Hematopoietic multipotent progenitor cell treated with erythropoietin and hydrocortisone succinate and interleukin-3 and kit ligand, for 6 days (in vitro differentiated cells): ENCODE measurements around the gene RNF114.
A peak's percentile ranks its signal among the peaks of the same experiment; 100 is the strongest.

Source experiments
- DNase-seq: peaks from one replicate; pipeline ENCODE4 v3.0.0-alpha.2; 2015

Gene RNF114

DNA sequence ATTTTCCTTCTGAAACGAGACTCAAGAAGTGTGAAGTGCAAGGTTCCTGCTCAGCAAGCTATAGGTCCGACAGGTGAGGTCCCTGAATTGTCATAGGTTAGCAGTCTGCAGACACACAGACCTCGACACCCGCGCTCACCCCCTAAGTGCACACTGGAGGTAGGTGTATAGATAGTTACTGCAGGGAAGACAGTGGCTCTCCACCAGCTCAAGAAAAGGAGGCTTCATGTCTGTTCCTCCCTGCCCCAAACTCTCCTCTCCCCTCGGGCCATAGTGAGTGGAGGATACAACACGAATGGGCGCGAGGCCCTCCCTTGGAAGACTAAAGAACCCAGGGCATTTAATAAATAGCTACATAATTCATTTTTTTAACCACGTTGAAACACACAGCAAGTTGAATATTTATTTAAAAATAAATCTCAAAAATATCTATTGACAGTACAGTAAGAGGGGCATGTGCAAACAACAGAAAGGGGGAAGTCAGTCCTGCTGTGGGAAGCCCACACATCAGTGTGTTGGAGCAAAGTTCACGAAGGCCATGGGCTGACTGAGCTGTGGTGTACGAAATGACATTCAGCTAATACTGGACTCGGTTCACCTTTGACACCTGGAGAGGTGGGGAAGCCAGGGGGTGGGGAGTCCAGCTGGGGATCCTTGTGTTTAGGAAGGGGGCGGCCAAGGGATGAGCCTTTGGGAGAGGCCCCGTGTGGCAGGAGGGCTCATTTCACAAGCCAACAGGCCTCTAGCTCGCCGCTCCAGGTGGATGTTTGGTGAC is 31.6 kb upstream of the RNF114 start:
- DNase-seq = no peak

DNA sequence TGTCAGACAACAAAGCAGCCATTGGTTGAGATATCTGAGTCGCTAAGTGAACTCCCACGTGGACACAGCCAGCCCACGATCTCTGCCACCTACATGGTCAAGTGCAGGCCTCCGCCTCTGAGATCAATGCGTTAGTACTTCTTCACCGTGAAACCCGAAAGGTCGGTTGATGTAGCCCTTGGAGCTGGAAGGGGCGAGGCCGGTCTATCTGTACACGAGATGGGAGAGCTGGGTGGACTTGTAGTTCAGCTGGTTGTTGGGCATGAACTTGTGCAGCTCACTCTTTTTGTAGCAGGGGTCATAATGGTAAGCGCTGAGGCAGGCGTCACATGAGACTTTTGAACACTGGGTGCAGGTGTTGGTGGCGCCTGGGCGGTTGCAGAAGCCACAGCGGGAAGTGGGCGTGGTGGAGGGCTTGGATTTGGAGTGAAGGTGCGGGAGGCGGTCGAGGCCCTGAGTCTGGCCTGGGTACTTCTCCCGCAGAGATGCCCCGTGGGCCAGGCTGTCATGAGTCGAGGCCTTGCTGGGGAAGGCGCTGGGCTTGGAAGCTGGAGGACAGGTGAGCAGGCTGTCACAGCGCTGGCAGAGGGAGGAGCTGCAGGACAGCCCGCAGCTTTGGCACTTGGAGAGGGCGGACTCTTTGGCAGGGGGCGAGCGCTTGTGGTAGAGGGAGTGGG is 30.6 kb upstream of the RNF114 start:
- DNase-seq = no peak

DNA sequence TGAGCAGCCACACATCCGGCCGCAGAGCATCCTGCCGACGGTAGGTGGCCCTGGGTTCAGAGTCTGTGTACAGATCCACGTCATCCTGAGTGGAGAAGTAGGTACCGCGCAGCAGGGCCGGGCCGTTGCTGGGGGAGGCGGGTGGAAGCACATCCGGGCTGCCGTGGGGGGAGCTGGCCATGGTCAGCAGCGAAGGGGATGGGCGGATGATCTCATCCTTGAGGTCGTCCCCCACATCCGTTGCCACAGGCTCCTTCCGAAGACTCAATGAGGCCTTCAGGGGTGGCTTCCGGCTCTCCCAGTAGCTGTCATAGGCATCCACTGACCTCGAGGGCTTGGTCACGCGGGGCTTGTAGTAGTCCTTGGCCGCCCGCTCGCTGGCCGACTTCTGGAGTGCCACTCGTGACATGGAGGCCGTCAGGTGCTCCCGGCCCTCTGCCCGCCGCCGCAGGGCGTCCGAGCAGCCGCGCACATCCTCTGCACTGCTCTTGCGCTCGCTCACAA is 30.0 kb upstream of the RNF114 start:
- no peak for DNase-seq

DNA sequence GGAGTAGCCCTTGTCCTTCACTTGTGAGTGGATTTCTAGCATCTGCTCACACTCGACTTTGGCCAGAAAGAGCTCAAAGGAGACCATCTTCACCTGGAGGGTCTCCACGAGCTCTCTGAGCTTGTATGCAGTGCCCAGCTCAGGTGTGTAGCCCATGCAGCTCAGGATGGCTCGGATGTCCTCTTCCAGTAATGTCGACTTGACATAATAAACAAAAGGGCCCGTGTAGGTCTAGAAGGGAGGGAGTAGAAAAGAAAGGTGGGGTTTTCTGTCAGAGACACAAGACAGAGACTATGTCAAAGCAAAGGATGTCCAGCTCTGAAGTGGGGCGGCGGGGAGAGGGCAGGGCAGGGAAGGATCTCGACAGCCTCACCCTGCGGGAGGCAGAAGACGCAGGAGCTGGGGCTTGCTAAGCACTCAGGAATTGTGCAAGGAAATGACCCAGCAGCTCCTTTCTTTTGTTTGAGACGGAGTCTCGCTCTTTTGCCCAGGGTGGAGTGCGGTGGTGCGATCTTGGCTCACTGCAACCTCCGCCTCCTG is 29.5 kb upstream of the RNF114 start:
- DNase-seq = no peak

DNA sequence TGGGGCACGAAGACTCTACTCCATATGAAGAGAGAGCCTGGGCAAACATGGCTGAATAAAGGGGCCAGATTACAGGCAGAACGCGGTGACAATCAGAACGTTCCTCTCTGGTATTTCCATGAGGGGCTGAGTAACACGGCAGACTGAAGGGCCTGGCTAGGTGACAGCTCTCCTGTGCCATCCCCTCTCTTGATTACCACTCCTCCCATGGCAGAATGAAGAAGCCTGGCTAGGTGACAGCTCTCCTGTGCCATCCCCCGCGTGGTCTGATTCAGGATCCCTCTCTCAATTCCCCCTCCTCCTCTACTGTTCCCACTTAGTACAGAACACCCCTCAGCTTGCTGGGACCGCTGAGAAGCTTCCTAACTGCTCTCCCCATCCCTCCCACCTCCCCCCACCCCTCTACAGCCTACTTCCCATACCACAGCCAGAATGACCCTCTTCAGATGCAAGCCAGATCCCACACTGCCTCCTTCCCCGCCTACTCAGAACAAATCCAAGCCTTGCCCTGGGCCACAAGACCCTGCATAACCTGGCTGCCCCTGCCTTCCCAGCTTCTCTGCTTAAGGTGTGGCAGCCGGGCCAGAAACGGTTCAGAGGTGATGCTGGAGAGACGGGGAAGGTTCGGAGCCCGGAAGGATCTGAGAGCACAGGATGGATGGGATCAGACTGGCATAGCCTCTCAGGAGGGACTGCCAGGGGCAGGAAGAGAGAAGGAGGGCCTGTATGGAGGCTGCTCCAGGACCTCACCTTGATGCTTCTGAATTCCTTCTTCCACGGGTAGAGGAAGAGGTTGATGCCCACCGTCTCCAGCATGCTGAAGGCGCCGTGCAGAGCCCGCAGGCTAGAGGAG is 28.6 kb upstream of the RNF114 start:
- DNase-seq = no peak

DNA sequence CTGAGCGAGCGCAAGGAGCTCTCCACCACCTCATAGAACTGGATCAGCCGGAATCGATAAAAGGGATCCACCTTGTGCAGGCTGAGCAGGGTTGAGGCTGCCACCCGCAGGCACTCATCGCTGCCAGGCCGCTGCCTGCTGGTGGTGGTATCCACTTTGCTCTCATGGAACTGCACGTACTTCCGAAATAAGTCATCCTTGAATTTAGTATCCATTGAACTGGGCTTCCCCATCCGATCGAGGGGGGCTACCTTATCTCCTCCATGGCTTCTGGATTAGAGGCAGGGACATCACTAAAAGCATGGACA is 28.0 kb upstream of the RNF114 start:
- no peak for DNase-seq

DNA sequence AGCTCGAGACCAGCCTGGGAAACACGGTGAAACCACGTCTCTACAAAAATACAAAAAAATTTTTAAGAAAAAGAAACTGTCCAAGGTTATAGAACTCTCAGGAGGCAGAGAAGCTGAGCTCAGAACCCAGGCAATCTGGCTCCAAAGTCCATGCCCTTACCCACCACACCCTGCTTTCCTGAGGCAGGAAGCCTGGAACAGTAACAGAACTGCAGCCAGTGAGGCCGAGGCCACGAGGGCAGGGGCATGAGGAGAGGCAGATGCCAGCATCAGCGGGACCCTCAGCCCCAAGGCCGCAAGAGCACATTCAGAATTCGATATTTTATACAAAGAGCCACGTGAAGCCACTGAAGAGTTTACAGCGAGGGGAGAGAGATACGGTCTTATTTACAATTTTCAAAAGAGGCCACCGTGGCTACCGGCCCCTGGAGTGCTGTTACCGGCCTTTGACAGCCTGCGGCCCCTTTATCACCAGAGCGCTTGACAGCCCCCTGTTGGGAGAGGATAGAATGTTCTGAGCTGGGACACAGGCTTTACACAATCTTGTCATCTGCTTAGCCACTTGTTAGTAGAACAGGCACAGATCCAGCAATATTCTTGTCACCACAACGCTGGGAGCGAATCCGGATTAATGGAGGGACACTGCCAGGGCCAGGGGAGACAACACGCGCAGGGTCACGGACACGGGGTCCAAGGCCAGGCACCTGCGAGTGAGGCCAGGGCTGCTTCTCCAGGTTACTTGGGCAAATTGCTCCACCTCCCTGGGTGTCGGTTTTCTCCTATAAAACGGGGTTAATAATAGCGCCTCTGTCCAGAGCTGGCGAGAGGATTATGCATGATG is 26.5 kb upstream of the RNF114 start:
- peak; percentile 49 for DNase-seq

DNA sequence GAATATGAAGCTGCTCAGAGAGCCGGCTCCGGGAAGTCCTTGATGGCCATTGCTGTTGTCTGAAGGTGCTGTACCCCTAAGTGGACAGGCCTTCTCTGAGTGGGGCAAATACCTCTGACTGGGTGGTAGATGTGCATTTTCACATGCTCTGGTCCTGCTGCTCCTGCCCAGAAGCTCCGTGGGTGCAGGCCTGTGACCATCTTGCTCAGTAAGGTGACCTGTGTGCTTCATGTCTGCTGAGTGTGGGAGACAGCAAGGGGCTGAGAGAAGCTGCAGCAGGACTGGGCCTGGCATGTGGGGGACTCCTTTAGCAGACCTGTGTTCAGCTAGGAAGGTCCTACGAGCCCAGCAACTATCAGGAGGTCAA is 25.9 kb upstream of the RNF114 start:
- no peak for DNase-seq

DNA sequence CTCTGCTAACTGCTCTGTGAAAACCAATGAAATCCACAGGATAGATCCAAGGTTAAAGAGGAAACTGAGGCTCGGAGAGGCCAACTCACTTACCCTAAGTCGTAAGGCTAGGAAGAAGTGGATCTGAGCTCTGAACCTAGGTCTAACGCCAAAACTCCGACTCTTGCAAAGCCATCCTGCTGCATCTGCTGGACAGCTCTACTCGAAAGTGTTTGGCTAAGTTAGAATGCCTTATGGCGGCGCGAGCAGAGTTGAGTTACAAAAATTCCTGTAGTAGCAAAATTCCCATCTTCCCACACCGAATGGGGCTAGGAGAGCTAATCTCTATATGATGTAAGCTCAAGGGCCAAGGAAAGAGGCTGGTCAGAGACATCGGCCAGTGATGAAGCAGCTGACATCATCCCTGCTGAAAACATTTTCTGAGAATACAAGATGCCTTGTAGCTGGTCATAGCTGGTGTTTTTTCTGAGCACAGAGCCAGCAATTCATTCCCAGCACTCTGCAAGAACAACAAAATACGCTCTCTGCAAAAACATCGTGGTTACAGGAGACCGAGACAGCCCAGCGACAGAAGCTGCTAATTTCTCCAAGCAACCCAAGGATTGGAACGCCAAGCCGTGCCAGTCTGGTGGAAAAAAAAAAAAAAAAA is 22.7 kb upstream of the RNF114 start:
- no peak for DNase-seq

DNA sequence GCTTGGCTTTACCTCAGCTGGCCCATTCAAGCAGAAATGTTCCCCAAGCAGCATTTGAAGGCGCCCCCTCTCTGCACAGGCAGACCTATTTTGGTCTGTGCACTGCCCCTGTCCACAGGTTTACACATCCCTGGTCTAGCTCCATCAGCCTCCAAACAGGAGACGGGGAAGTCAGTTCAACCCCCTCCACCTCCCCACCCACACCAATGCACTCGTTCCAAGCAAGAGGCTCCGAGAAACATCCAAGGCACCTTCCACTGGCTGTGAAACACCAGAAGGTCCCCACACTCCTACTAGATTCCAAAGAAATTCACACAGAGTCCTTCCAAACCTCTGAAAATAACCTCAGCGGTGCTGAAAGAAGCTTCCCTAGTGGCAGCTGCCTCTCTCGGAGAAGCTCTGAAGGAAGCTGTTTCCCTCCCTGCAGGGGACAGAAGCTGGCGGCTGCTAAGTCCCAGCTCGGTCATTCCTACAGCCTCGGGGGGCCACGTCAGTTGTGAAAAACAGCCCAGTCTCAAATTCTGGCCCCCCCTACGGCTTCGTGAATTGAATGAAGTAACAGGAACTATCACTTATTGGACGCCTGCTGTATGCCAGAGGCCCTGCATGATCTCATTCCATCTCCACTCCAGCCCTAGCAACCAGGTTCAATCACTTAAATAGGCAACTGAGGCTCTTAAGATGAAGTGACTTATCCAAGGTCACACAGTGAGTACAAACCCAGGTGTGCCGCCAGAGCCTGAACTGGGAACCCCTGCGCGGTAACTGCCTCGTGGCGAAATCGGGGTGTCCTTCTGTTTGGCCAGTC is 21.7 kb upstream of the RNF114 start:
- DNase-seq = peak; percentile 50

DNA sequence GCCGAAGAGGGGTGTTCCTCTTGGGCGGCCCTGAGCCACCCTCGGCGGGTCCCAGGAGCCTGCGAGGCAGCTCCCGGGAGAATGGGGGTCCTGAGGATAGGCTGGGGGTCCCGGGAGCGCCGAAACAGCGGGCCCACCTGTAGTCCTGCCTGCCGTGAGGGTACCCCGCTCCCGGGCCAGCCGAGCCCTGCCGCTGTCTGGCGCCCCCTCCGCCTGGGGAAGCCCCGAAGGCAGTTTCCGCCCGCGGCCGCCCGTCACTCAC is 21.1 kb upstream of the RNF114 start:
- no peak for DNase-seq

DNA sequence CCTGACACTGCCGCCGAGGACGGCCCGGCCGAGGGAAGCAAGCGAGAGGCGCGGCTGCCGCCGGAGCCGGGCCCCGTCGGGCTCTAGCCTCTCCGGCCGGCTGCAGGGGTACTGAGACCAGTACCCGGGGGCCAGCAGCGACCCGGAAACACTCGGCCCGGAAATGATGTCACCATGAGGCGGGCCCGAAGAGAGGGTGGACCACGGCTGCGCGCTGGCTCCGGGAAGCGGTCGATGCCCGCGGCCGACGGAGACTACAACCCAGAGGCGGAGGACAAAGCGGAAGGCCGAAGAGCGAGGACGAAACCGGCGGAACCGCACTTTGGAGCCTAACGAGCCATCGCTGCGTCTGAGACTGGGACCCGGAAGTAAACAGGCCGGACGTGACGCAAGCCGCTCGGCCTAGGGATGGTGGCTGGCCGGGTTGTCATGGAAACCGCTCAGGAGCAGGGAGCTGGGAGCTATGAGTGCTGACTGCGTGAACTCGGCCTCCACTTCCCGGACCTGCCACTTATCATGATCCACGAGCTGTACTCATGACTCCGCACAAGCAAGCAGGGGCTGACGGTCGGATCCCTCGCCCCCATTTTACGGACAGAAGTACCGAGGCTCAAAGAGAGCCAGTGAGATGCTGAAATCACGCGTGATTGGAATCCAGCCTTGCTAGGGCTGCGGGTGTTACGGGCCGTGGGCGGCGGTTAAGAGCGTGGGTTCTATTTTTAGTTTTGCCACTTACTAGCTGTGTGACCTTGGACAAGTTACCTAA is 20.6 kb upstream of the RNF114 start, which contains the start of gene SPATA2:
Gene SPATA2 (minus strand): TSS at position 150 of the 766 bp plus-strand sequence. CDS start 7,039 bp downstream, outside the sequence.
- DNase-seq = peak; percentile 98

DNA sequence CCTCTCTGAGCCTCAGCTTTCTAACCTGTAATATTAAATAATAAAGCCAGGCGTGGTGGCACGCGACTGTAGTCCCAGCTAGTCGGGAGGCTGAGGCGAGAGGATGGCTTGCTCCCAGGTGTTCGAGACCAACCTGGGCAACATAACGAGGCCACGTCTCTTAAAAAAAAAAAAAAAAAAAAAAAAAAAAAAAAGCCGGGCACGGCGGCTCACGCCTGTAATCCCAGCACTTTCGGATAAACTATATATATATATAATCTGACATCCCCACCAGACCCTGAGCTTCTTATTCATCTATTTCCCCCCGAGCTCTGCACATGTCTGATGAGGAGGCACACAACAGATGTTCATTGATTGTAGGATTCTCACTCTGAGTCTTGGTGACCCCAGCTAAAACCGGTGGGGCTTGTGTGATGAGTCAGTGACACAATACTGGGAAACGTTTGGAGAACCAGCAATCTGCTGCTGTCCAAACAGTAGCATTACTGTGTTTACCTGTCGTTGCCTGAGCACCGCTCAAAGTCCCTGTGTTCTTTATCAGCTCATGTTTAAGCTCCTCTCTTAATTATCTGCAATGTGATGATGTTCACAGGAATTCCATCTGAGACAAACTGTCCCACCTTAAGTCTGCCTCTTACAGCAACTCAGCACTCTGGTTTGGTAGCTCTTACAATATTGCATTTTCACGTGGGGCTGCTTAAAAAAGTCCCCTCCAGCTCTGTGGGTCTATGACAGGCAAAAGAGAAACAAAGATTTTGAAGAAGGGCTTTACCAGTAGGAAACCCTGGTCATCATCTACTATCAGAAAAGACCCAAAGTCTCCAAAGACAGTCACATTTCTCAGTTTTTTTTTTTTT is 19.8 kb upstream of the RNF114 start:
- peak; percentile 33 for DNase-seq

DNA sequence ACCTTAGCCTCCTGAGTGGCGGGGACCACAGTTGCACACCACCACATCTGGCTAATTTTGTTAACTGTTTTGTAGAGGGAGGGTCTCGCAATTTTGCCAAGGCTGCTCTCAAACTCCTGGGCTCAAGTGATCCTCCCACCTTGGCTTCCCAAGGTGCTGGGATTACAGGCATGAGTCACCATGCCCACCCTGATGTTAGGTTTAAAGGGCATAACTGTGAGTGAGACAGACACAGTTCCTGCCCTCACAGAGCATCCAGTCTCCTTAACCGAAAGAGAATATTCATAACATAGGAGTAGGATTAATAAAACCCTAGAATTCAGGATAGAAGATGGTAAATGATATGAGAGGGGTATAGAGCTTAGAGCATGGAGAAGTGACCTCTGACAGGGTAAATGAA is 17.8 kb upstream of the RNF114 start:
- no peak for DNase-seq

DNA sequence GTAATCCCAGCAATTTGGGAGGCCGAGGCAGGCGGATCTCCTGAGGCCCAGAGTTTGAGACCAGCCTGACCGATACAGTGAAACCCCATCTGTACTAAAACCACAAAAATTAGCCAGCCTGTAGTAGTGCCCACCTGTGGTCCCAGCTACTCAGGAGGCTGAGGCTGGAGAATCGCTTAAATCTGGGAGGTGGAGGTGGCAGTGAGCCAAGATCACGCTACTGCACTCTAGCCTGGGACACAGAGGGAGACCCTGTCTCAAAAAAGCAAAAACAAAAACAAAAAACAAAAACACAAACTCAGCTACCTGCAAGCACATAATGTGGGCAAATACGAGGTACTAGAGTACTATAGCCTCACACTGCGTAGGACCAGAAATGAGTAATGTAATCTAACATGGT is 17.2 kb upstream of the RNF114 start:
- DNase-seq = no peak

DNA sequence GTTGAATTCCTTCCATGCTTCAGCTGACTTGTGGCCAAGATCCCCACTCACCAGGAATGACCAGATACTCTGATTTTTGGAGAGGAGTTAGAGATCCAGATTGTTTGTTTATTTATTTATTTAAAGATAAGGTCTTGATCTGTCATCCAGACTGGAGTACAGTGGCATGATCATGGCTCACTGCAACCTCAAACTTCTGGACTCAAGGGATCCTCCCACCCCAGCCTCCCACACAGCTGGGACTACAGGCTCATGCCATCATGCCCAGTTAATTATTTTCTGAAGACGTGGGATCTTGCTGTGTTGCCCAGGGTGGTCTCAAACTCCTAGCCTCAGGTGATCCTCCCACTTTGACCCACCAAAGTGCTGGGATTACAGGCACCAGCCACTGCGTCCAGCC is 16.7 kb upstream of the RNF114 start:
- no peak for DNase-seq

DNA sequence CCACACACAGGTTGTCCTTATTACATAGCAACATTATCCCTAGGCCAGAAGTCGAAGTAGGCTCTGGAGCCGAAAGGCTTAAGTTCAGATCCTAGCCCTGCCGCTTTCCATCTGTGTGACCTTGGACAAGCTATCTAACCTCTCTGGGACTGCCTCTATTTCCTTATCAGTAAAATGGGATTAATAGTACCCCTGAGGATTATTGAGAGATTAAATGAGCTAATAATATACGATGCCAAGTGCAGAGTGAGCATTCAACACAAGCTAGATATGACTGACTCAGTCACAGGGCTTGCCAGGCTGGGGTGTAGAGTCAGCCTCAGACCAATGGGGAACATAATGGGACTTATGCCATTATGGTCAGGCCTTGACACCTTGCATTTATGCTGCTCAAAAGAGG is 11.9 kb upstream of the RNF114 start:
- DNase-seq = no peak

DNA sequence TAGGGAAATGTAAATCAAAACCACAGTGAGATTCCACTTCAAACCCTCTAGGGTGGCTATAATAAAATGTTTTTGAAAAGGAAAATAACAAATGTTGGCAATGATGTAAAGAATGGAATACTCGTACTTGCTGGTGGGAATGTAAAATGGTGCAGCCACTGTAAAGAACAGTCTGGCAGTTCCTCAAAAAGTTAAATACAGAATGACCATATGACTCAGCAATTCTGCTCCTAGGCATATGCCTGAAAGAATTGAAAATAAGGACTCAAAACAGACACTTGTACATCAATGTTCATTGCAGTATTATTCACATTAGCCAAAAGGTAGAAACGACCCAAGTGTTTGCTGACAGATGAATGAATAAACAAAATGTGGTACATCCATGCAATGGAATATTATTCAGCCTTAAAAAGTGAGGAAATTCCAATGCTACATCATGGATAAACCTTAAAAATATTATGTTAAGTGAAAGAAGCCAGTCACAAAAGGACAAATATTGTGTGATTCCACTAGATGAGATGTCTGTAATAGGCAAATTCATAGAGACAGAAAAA is 10.2 kb upstream of the RNF114 start:
- peak; percentile 53 for DNase-seq
